Mesodermal cell (in vitro differentiated cells): Measurements from ENCODE around the gene LPXN.

Source experiments
- H3K27ac ChIP-seq: 2 replicates; pipeline ENCODE4 v1.7.0; 2013; ENCODE audit warnings: mild to moderate bottlenecking, low read depth, low read length, moderate library complexity; ENCODE audit not compliant: severe bottlenecking
- H3K36me3 ChIP-seq: 2 replicates; pipeline ENCODE4 v1.7.1; 2013; ENCODE audit warnings: mild to moderate bottlenecking, low read length, moderate library complexity; ENCODE audit not compliant: control insufficient read depth, insufficient read depth
- H3K4me1 ChIP-seq: one replicate; pipeline ENCODE4 v1.7.1; 2013; ENCODE audit warnings: mild to moderate bottlenecking, low read length; ENCODE audit not compliant: insufficient read depth, control insufficient read depth, poor library complexity, severe bottlenecking
- H3K4me3 ChIP-seq: 2 replicates; pipeline ENCODE4 v1.7.0; 2013; ENCODE audit warnings: low read length, control low read depth, mild to moderate bottlenecking; ENCODE audit not compliant: insufficient read depth, poor library complexity, severe bottlenecking; ENCODE audit errors: extremely low read depth
- H3K9me3 ChIP-seq: 2 replicates; pipeline ENCODE4 v1.7.1; 2013; ENCODE audit warnings: mild to moderate bottlenecking, low read length, moderate library complexity; ENCODE audit not compliant: control insufficient read depth
- WGBS, 2 experiments: methylation state at CpG; one replicate each; pipeline ENCODE4 v1.1.5; 2013; ENCODE audit warnings: missing lambda C conversion rate in 2 of 2; ENCODE audit not compliant: insufficient coverage in 2 of 2; 5-methylcytosine and 5-hydroxymethylcytosine counted together

LPXN gene

GRCh38 chr11:58606930-58607714 is 31.5 kb upstream of the LPXN start:
- no peaks in the 10 kb centered on the region for H3K9me3 ChIP-seq
- H3K4me1 ChIP-seq = no peaks in the 10 kb centered on the region
- no peak overlapping the region for H3K4me3 ChIP-seq
- H3K36me3 ChIP-seq = peaks cover 21% of the 10 kb centered on the region
- no CpG with 5 or more reads among the region's 4 CpGs for whole genome bisulfite sequencing, 2 experiments
- H3K27ac ChIP-seq = no peak overlapping the region

GRCh38 chr11:58600510-58600909 is 24.9 kb upstream of the LPXN start:
- Histone ChIP-seq H3K9me3 (no peaks in the 10 kb centered on the region), H3K27ac (no peak overlapping the region), H3K36me3 (peaks cover 13% of the 10 kb centered on the region), H3K4me3 (no peak overlapping the region), H3K4me1 (no peaks in the 10 kb centered on the region)
- 100% methylated on average over 1 of the region's 2 CpGs; no CpG with 5 or more reads in 1 of the 2 experiments for WGBS, 2 experiments

GRCh38 chr11:58597486-58598144 is 22.0 kb upstream of the LPXN start:
- Histone ChIP-seq H3K27ac (no peak overlapping the region), H3K4me1 (no peaks in the 10 kb centered on the region), H3K36me3 (peaks cover 23% of the 10 kb centered on the region), H3K4me3 (no peak overlapping the region), H3K9me3 (no peaks in the 10 kb centered on the region)
- 83% methylated on average over 1 of the region's 3 CpGs; no CpG with 5 or more reads in 1 of the 2 experiments for WGBS, 2 experiments

GRCh38 chr11:58596621-58597020 is 21.0 kb upstream of the LPXN start:
- Histone ChIP-seq H3K36me3 (peaks cover 31% of the 10 kb centered on the region), H3K27ac (no peak overlapping the region), H3K9me3 (no peaks in the 10 kb centered on the region), H3K4me1 (no peaks in the 10 kb centered on the region), H3K4me3 (no peak overlapping the region)
- 93% methylated on average over 2 of the region's 3 CpGs; no CpG with 5 or more reads in 1 of the 2 experiments for WGBS, 2 experiments

GRCh38 chr11:58594826-58595225 is 19.2 kb upstream of the LPXN start:
- no peak overlapping the region for H3K27ac ChIP-seq
- 92 to 100% methylated on average over 2 of the region's 4 CpGs for WGBS, 2 experiments
- no peaks in the 10 kb centered on the region for H3K9me3 ChIP-seq
- no peaks in the 10 kb centered on the region for H3K4me1 ChIP-seq
- no peak overlapping the region for H3K4me3 ChIP-seq
- H3K36me3 ChIP-seq = peaks cover 34% of the 10 kb centered on the region

- 100% methylated on average over 1 of the region's 5 CpGs; no CpG with 5 or more reads in 1 of the 2 experiments for WGBS, 2 experiments
- Histone ChIP-seq H3K9me3 (no peaks in the 10 kb centered on the region), H3K4me1 (no peaks in the 10 kb centered on the region), H3K27ac (no peak overlapping the region), H3K4me3 (no peak overlapping the region), H3K36me3 (peaks cover 34% of the 10 kb centered on the region)
These were observed 17.3 kb upstream of the LPXN start for GRCh38 chr11:58592760-58593472.

- Histone ChIP-seq H3K4me3 (no peak overlapping the region), H3K4me1 (no peaks in the 10 kb centered on the region), H3K36me3 (peaks cover 32% of the 10 kb centered on the region), H3K9me3 (no peaks in the 10 kb centered on the region), H3K27ac (no peak overlapping the region)
- 96 to 100% methylated on average over 2 to 3 of the region's 3 CpGs for WGBS, 2 experiments
These were observed 16.0 kb upstream of the LPXN start for GRCh38 chr11:58591659-58592058.

GRCh38 chr11:58586998-58587397 is 11.3 kb upstream of the LPXN start:
- 88 to 100% methylated on average over 1 of the region's 2 CpGs for WGBS, 2 experiments
- H3K9me3 ChIP-seq = no peaks in the 10 kb centered on the region
- no peak overlapping the region for H3K4me3 ChIP-seq
- H3K36me3 ChIP-seq = peaks cover 28% of the 10 kb centered on the region
- no peak overlapping the region for H3K27ac ChIP-seq
- H3K4me1 ChIP-seq = no peaks in the 10 kb centered on the region

- H3K4me3 ChIP-seq = no peak overlapping the region
- H3K27ac ChIP-seq = no peak overlapping the region
- WGBS, 2 experiments = no CpG with 5 or more reads among the region's 1 CpG
- H3K9me3 ChIP-seq = no peaks in the 10 kb centered on the region
- H3K4me1 ChIP-seq = peaks cover 7% of the 10 kb centered on the region
- H3K36me3 ChIP-seq = peaks cover 21% of the 10 kb centered on the region
These were observed 6.8 kb upstream of the LPXN start for GRCh38 chr11:58582437-58582836.

GRCh38 chr11:58580311-58580710 is 4.7 kb upstream of the LPXN start:
- Histone ChIP-seq H3K36me3 (peaks cover 2% of the 10 kb centered on the region), H3K27ac (no peak overlapping the region), H3K9me3 (no peaks in the 10 kb centered on the region), H3K4me3 (peak overlapping the region; percentile 86), H3K4me1 (peaks cover 7% of the 10 kb centered on the region)
- WGBS, 2 experiments = no CpG with 5 or more reads among the region's 2 CpGs
